CD4-positive, alpha-beta T cell treated with Interferon alpha-2 for 1 hour (primary cell): ENCODE data around the gene GRB7.
A peak's percentile ranks its signal among the peaks of the same experiment; 100 is the strongest.
"Not testable (repeated sequence)": the region's sequence is repeated elsewhere in the genome, so short reads cannot be mapped to it uniquely, and the experiment has no call there.

Source experiments
- DNase-seq, 2 donors: peaks; one replicate each; pipeline ENCODE4 v3.0.0-alpha.2; 2020 to 2022

Gene GRB7

DNA sequence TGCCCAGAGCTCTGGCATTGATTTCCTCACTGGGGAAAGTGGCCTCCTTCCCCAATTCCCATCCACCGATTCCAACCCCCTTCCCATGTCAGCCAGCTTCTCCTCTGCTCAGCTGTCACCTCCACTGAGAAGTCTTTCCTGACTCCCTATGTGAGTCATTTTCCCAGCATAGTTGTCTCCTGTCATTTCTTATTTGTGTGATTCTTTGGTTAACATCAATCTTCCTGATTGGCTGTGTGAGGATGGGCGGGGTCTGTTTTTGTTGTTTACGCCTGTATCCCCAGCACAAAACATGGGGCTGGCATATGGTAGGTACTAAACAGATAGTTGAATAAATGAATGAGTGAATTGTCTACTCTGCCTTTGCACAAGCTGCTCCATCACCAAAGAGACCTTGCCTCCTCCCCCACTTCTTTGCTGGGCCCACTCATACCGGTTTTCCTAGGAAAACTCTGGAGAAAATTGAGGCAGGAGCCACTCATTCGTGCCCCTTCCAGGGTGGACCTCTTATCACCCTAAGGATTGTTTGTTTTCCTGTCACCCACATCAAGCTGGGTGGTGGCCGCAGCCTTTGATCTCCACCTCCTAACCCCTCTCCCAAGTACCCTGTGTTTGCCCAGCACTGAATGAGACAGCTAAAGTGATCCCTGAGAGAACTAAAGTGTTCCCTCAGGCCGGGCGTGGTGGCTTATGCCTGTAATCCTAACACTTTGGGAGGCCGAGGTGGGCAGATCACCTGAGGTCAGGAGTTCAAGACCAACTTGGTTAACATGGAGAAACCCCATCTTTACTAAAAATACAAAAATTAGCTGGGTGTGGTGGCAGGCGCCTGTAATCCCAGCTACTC is 1.2 kb upstream of the GRB7 start:
- no peak for DNase-seq

DNA sequence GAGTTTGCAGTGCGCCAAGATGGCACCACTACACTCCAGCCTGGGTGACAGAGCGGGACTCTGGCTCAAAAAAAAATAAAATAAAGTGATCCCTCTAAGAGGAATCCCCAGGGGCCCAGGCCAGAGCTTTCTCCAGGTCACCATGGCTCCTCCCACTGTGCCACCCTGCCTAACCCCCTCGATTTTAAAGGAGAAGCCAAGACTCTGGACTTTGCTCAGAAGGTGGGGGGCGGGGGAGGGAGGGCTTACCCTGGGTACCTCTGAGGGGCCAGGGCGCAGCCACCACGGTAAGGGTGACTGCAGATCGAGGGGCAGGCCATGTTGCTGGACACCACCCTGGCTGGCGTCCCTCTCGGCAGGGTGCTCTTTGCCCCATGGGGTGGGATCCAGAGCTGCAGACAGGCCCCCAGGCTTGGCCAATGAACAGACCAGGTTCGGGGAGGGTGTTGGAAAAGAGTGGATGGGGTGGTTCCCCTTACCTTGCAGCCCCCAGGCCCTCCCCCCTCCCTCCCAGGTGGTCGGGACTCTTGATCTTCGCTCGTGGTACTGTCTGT is 455 bp upstream of the GRB7 start:
- no peak for DNase-seq

DNA sequence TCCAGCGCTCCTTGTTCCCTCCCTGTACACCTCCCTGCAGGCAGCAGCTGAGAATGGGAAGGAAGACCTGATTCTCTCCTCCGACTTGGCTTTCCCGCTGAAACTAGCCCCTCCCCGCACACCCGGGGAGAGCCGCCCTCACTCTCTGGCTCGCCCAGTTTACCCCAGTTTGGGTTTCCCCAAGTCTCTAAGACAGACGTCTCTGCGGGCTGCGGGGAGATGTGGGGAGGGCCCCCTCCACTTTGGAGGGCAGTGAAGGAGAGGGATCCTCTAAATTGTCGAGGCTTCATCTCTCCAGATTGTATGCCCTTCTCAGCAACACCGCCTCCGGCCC is 797 bp downstream of the GRB7 start:
- DNase-seq, result peak; percentile 47 to 62

DNA sequence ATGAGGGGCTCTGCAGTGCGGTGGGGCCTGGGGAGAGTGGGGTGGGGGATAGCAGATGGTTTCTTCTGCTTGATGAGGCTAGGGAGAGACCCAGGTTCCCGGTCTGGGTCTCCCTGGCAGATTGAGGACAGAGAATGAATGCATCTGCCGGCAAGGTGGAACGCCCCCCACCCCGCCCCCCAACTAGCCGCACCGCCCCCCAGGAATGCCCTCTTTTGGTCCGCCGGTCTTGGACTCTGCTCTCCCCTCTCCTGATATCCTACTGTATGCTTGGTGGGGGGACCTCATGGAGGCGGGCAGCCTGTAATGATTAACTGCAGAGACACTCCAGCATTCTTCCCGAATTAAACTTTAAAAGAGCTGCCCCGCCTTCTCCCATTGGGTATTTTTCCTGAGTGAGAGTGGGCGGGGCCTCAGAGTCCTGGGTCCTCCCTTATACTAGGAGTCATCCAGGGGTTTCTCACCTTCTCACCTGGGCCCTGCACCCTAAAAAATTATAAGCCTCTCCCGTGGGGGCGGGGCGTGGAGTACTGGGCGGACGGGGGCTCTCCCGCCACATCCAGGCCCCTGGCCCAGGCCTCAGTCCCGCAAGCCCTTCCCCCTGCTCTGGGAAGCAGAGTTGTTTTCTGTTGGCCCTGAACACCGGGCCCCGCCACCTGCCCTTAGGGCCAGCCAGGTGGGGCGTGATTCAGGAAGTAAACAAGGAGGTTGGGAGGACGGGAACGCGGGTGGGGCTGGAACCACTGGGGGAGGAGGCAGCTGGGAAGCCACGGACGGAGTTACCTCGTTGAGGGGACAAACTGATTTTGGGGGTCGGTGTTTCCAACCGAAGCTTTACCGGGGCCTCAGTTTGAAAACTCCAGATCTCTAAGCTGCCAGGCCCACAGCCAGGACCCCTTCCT is 1.5 kb downstream of the GRB7 start:
- DNase-seq, result no peak

GRCh38 chr17:39739885-39740356 is 2.2 kb downstream of the GRB7 start:
- DNase-seq, result no peak

GRCh38 chr17:39740357-39741111 is 2.8 kb downstream of the GRB7 start:
- no peak for DNase-seq

- DNase-seq, result no peak
Observed at GRCh38 chr17:39742126-39742855, 4.6 kb downstream of the GRB7 start.

- no peak for DNase-seq
Observed at GRCh38 chr17:39742856-39743436, 5.2 kb downstream of the GRB7 start.

DNA sequence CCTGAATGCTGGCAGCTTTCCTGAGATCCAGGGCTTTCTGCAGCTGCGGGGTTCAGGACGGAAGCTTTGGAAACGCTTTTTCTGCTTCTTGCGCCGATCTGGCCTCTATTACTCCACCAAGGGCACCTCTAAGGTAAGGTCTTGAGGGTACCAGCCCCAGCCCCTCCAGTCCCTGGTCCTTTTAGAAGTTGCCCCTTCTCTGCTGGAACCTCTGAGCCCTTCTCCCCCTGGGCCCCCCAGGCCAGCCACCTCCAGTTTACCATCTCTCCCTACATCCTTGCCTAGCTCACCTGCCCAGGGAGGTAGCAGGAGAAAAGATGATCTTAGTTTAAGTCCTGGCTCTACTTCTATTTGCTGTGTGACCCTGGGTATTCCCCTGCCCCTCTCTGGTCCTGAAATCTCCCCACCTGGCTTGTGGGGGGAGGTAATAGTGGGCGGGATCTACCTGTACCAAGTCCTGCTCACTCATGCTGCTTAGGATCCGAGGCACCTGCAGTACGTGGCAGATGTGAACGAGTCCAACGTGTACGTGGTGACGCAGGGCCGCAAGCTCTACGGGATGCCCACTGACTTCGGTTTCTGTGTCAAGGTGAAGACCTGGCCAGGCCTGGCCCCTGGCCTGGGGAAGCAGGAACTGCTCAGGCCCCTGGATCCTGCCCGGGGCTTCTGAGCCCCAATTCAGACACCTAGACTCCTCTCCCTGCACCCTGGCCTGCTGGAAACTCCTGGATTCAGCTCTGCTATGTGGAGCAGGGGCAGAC is 6.5 kb downstream of the GRB7 start:
- no peak for DNase-seq

- DNase-seq, result no peak
Observed at GRCh38 chr17:39744836-39745215, 7.1 kb downstream of the GRB7 start.

DNA sequence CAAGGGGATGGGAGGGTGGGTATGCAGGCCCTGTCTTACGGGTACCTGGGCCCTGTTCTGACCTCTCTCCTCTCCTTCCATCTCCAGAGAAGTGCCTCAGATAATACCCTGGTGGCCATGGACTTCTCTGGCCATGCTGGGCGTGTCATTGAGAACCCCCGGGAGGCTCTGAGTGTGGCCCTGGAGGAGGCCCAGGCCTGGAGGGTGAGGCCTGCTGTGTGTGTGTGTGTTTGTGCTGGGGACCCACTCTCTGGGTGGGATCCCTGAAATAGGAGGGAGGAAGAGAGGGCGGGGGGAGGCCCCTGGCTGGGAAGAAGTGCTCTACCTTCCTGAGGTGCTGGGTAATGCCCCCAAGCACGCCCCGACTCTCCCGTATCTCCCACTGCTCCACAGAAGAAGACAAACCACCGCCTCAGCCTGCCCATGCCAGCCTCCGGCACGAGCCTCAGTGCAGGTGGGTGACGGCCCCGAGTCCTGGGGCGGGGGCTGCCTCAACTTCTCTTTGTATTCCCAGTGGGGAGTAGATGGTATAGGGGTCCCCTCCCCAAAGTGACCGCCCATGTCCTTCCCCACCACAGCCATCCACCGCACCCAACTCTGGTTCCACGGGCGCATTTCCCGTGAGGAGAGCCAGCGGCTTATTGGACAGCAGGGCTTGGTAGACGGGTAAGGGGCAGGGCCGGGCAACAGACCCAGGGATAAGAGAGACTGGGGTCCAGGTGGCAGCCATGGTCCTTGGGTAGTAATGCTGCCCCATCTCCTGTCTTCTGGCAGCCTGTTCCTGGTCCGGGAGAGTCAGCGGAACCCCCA is 7.8 kb downstream of the GRB7 start:
- DNase-seq, result no peak

GRCh38 chr17:39746145-39746461 is 8.4 kb downstream of the GRB7 start:
- no peak for DNase-seq

DNA sequence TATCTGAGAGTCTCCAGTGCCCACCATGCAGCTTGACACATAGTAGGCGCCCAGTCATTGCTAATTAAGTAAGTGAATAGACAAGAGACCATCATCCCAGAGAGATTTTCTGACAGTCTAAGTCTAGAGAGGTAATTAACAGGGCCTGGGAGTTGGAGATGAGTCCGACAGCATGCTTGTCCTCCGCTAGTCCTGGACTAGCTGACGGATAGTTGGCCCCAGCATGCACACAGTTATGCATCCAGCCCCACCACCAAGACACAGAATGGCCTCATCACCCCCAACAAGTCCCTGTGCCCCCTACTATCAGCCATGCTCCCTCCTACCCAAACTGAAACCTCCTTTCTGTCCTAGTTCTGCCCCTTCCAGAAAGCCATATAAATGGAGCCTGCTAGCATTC is 10.0 kb downstream of the GRB7 start:
- no peak for DNase-seq

GRCh38 chr17:39748444-39749034 is 10.8 kb downstream of the GRB7 start:
- not testable (repeated sequence) for DNase-seq

- no peak for DNase-seq
Observed at GRCh38 chr17:39750131-39751015, 12.6 kb downstream of the GRB7 start.

GRCh38 chr17:39751016-39751543 is 13.3 kb downstream of the GRB7 start:
- no peak for DNase-seq

DNA sequence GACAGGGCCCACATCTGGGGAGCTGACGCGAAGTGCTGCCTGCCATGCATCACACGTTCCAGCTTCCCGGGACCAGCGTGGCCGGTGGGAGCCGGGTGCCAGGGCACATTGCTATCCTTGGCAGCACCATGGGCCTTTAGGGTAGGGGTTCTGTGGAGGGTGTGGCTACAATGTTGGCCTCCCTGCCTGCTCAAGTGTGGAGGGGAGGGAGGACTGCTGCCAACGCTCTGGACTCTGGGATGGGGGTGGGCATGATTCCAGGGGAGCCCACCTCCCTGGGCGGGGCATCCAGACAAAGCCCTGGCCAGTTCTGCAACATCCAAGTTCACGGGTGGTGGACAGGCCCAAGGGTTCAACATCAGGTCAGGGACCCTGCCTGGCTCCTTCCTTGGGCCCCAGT is 13.9 kb downstream of the GRB7 start:
- no peak for DNase-seq

DNA sequence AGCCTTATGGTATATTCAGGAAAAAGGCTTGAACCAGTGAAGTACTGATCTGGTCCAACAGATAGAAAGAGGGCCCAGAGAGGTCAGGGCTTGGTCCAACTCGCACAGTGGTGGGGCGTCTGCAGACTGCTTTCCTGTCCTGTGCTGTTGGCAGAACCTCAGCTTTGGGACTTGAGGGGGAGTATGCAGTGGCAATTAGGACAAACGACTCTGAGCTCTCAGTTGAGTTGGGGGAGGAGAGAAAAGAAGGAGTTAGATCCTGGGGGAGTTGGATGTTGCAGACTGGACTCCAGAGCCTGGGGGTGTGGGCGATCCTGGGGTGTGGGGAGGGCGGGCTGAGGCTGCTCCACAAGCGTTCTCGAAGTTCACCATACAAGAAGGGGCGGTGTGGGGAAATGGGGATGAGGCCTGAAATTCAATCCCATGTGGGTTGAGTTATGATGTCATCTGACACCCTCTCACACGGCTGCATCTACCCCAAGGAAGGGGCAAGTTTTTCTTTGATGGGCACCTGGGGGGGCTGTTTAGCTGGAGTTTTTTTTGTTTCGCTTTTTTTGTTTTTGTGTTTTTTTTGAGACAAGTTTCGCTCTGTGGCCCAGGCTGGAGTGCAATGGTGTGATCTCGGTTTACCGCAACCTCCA is 14.6 kb downstream of the GRB7 start:
- DNase-seq, result no peak
